Body of pancreas (tissue), 4 donors: ENCODE results near the gene CNPPD1. TPM values are rescaled to one million over a fixed set of nuclear protein-coding genes. Genes with fewer than 3 reads are reported as not detected.

Experiments used
- ATAC-seq: fragments of 150-250 bp; one replicate; pipeline ENCODE4 v1.9.1; 2016
- DNase-seq, 4 donors: peaks; one replicate each; pipeline ENCODE4 v3.0.0-alpha.2; 2019
- H3K27ac ChIP-seq, 4 donors: fragments of 200-600 bp; sonication (generic); 1 replicate in 3 of 4; 2 replicates in 1 of 4; pipeline versions ENCODE4 v1.5.1 to v1.6.1; 2016 to 2019; ENCODE audit warnings: mild to moderate bottlenecking in 1 of 4, mixed read lengths in 1 of 4, moderate library complexity in 1 of 4
- H3K27me3 ChIP-seq, 2 donors: fragments of 200-600 bp; sonication (generic); one replicate each; pipeline ENCODE4 v1.6.0; 2016; ENCODE audit warnings: mild to moderate bottlenecking in 1 of 2
- H3K36me3 ChIP-seq, 2 donors: fragments of 200-600 bp; sonication (generic); replicated peaks in 1 of 2; 2 replicates each; pipeline ENCODE4 v1.5.1; 2016; ENCODE audit warnings: low read depth in 2 of 2; ENCODE audit not compliant: insufficient read depth in 1 of 2
- H3K4me1 ChIP-seq: fragments of 200-600 bp; sonication (generic); one replicate; pipeline ENCODE4 v1.6.0; 2016
- H3K4me3 ChIP-seq, 2 donors: fragments of 200-600 bp; sonication (generic); 1 replicate in 1 of 2; 2 replicates in 1 of 2; pipeline ENCODE4 v1.5.1; 2016 to 2019
- H3K9me3 ChIP-seq, 3 donors: fragments of 200-600 bp; sonication (generic); 1 replicate in 2 of 3; 2 replicates in 1 of 3; pipeline ENCODE4 v1.5.1; 2016
- POLR2A ChIP-seq, 3 donors: fragments of 450-650 bp; IDR thresholded peaks; one replicate each; pipeline ENCODE4 v1.6.1; 2016; ENCODE audit warnings: antibody characterized with exemption in 3 of 3, mild to moderate bottlenecking in 2 of 3
- WGBS, 2 donors: methylation state at CpG; one replicate each; pipeline ENCODE4 v1.1.5; 2017; 5-methylcytosine and 5-hydroxymethylcytosine counted together
- intact Hi-C: fragments of 100-400 bp; cut with DNase I; formaldehyde crosslinking; loops from one replicate; pipeline ENCODE4 v1.15.1; 2023
- total RNA-seq, 2 donors: library from RNA; depleted of rRNA; stranded (reverse); fragments of >200 nt; gene quantifications; one replicate each; pipeline ENCODE4 v1.1.0, GENCODE V29; 2016
- TF ChIP-seq, protein P1 (sequence below), 7 experiments: fragments of 450-650 bp in 4 of 7; fragments of 200-600 bp in 3 of 7; sonication (generic) in 3 of 7; IDR thresholded peaks; one replicate each; pipeline ENCODE4 v1.5.1; 2016 to 2019; ENCODE audit warnings: antibody characterized with exemption in 7 of 7

The CNPPD1 gene
- total RNA-seq, 2 donors from 2014 or later: 25.7 to 27.4 TPM

DNA sequence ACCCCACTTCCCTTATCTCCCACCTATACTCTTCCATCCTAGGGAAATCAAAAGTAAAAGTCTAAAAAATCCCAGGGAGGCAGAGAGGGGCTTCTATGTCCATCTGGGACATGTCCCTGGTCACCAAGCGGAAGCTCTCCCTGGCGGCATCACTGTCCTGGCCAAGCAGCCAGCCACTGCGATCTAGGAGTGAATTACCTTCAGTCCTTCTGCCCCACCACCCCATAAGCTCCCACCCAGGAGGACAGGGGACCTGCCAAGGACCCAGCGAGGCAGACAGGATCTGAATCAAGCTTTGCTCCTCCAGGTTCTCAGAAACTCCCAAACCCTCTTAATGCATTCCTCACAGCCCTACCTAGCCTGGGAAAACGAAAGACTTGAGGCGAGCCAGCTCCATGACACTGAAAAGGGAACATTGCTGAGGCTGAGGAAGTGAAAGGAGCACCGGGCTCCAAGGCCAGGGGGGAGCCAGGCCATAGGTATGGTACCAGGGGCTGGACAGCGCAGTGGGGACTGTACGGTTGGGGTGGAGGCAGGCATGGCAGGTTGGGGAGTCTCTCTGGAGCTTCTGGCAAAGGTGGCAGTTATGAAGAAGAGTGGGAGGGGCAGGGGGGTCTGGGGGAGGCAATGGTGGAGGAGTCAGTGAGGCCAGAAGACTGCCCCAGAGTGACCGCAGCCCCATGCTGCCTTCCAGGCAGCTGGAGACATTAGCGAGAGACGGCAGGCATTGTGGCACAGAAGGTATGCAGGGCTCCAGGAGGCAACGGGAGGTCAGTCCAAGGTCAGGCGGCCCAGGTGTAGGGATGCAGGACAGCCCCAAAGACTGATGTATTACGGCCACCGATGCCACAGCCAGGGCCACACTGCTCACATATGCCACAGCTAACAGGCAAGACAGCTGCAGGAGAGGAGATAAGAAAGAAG is 4.2 kb downstream of the CNPPD1 start:
- intact Hi-C loops: loop anchor here (5.0 to 10.0 kb wide), 2 partner anchors 52 to 115 kb away; partner anchors contain the start of genes ANKZF1 and ATG9A

DNA sequence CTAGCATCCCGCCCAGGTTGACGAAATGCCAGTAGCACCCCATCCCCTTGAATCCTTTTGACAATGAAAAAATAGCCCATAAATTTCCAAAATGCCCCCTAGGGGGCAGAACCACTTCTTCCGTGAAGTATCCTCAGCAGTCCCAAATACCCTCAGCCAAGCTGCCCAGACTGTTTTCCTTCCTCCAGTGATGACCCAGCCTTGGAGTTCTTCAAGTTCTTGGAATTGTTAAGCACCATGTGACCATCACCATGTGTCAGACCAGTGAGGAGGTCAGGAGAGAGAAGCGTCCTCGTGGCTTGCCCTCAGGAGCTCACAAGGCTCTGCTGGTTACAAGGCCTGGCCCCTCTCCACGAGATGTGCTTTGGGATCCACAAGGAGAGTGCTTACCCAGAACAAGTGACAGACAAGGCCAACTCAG is 5.5 kb downstream of the CNPPD1 start:
- H3K4me1 ChIP-seq: peaks cover 20% of the 10 kb centered on the region
- peak overlapping the region in 1 of 4 donors; percentile 32 for H3K27ac ChIP-seq
- intact Hi-C loops: loop anchor here (5.0 to 10.0 kb wide), 2 partner anchors 54 to 116 kb away; partner anchors contain the start of genes ANKZF1 and ATG9A
- no peak overlapping the region for H3K4me3 ChIP-seq
- peaks cover 0 to 11% of the 10 kb centered on the region in 2 donors for H3K36me3 ChIP-seq
- H3K27me3 ChIP-seq: no peaks in the 10 kb centered on the region
- peak; percentile 66 for ATAC-seq
- peak; percentile 31 to 63 (median 48) for DNase-seq
- 17 to 43% methylated on average over 3 to 6 of the region's 6 CpGs for WGBS, 2 donors
- TF ChIP-seq, protein P1, sequence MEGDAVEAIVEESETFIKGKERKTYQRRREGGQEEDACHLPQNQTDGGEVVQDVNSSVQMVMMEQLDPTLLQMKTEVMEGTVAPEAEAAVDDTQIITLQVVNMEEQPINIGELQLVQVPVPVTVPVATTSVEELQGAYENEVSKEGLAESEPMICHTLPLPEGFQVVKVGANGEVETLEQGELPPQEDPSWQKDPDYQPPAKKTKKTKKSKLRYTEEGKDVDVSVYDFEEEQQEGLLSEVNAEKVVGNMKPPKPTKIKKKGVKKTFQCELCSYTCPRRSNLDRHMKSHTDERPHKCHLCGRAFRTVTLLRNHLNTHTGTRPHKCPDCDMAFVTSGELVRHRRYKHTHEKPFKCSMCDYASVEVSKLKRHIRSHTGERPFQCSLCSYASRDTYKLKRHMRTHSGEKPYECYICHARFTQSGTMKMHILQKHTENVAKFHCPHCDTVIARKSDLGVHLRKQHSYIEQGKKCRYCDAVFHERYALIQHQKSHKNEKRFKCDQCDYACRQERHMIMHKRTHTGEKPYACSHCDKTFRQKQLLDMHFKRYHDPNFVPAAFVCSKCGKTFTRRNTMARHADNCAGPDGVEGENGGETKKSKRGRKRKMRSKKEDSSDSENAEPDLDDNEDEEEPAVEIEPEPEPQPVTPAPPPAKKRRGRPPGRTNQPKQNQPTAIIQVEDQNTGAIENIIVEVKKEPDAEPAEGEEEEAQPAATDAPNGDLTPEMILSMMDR (IDR thresholded peaks at IDR 0.05): peak; percentile 51 to 70 (median 64)
- no peak for TF ChIP-seq POLR2A (IDR thresholded peaks at IDR 0.05)
- H3K9me3 ChIP-seq: no peaks in the 10 kb centered on the region

More for the DNA sequence above, 4.2 kb downstream of the CNPPD1 start:
- TF ChIP-seq POLR2A (IDR thresholded peaks at IDR 0.05): no peak
- TF ChIP-seq, protein P1 (IDR thresholded peaks at IDR 0.05): no peak
- Histone ChIP-seq H3K9me3 (no peaks in the 10 kb centered on the region), H3K4me1 (peaks cover 20% of the 10 kb centered on the region), H3K27me3 (no peaks in the 10 kb centered on the region), H3K27ac (no peak overlapping the region), H3K4me3 (no peak overlapping the region), H3K36me3 (peaks cover 0 to 11% of the 10 kb centered on the region in 2 donors)
- DNase-seq: no peak
- 77 to 88% methylated on average over 13 to 15 of the region's 16 CpGs for WGBS, 2 donors
- no peak for ATAC-seq

DNA sequence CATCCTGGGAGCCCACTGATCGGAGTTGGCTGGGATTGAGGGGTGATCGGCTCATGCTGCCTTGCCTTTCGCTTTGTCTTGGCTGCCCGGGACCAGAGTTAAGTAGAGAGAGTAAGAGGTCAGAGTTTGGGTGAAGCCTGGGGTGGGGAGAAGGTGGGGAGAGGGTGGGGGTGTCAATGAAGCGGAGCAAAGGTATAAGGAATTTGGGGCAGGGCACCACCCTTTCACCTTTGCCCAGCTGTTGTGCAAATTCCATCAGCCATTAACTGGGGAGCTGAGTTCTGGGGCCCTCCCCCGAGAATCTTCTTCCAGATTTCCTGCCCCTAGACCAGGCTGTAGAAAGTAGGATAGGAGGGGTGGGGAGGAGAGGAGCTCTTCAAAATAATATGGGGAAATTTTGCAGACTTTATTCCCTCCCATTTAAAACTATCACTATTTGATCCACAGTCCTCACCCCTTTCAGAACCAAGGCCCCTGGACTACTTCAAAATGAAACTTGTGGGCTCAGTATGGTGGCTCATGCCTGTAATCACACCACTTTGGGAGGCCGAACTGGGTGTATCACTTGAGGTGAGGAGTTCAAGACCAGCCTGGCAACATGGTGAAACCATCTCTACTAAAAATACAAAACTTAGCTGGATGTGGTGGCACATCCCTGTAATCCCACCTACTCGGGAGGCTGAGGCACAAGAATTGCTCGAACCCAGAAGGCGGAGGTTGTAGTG is 6.6 kb downstream of the CNPPD1 start, which contains the start of gene SLC23A3:
SLC23A3 (minus strand) TSS at position 100 of the 725 bp plus-strand sequence; CDS start at position 55, 45 bp downstream.
- TF ChIP-seq POLR2A (IDR thresholded peaks at IDR 0.05): no peak
- TF ChIP-seq, protein P1 (IDR thresholded peaks at IDR 0.05): no peak
- H3K27me3 ChIP-seq: no peaks in the 10 kb centered on the region
- H3K36me3 ChIP-seq: peaks cover 0 to 11% of the 10 kb centered on the region in 2 donors
- no peak for DNase-seq
- no peak within 1 kb of the TSS for H3K27ac ChIP-seq
- 74 to 80% methylated on average over 10 of the region's 10 CpGs for WGBS, 2 donors
- H3K4me3 ChIP-seq: no peak within 1 kb of the TSS
- H3K4me1 ChIP-seq: peaks cover 10% of the 10 kb centered on the region
- ATAC-seq: no peak
- H3K9me3 ChIP-seq: no peaks in the 10 kb centered on the region
- intact Hi-C loops: loop anchor here (5.0 to 10.0 kb wide), 3 partner anchors 55 to 205 kb away; partner anchors contain the start of genes ANKZF1 and ATG9A

DNA sequence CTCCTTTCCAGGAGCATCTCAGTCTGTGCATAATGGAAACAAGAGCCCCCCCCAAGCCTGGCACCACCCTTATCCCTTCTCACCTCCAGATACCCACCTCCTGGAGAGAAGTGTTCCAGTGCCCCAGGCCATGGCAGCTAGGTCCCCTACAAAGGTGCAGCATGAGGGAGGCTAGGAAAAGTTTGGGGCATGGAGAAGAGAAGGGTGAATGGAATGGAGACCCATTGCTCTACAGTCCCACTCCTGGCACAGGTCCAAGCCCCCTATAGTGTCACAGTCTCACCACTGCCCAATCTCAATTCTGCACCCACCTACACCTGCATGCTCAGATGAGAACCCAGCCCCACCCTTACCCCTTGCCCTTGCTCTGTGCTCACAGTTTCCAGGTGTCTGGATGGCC is 7.8 kb downstream of the CNPPD1 start:
- Histone ChIP-seq H3K36me3 (peaks cover 0 to 11% of the 10 kb centered on the region in 2 donors), H3K9me3 (no peaks in the 10 kb centered on the region), H3K4me1 (no peaks in the 10 kb centered on the region), H3K27me3 (no peaks in the 10 kb centered on the region), H3K4me3 (no peak overlapping the region), H3K27ac (no peak overlapping the region)
- DNase-seq (no peak), ATAC-seq (no peak)
- no peak for TF ChIP-seq POLR2A (IDR thresholded peaks at IDR 0.05)
- TF ChIP-seq, protein P1 (IDR thresholded peaks at IDR 0.05): no peak
- intact Hi-C loops: loop anchor here (10.0 kb wide), 1 partner anchor 206 kb away; no protein-coding TSS in a partner anchor
